Measurements from ENCODE around the gene CDT1. TPM values are rescaled to one million over a fixed set of nuclear protein-coding genes. Genes with fewer than 3 reads are reported as not detected.

CDT1 gene
- total RNA-seq, 1 experiment from 2014 or later = 36.6 TPM

- DNase-seq (ENCODE audit: low spot score) = no peak
- in situ Hi-C loops (cut with HindIII; ENCODE audit: low sequenced_read_pairs) = no loop called here
These were observed 21.6 kb downstream of the CDT1 start for GRCh38 chr16:88825146-88825545.

- DNase-seq (ENCODE audit: low spot score) = no peak
- in situ Hi-C loops (cut with HindIII; ENCODE audit: low sequenced_read_pairs) = no loop called here
These were observed 22.7 kb downstream of the CDT1 start for GRCh38 chr16:88826070-88826840.

- in situ Hi-C loops (cut with HindIII; ENCODE audit: low sequenced_read_pairs) = no loop called here
These were observed 24.1 kb downstream of the CDT1 start for GRCh38 chr16:88827727-88828126.

GRCh38 chr16:88828711-88829110 is 25.1 kb downstream of the CDT1 start:
- no peak for DNase-seq (ENCODE audit: low spot score)
- in situ Hi-C loops (cut with HindIII; ENCODE audit: low sequenced_read_pairs) = no loop called here

More at GRCh38 chr16:88827727-88828126, 24.1 kb downstream of the CDT1 start:
- no peak for DNase-seq (ENCODE audit: low spot score)

- in situ Hi-C loops (cut with HindIII; ENCODE audit: low sequenced_read_pairs) = no loop called here
- DNase-seq (ENCODE audit: low spot score) = no peak
These were observed 26.7 kb downstream of the CDT1 start for GRCh38 chr16:88830258-88830657.

- DNase-seq (ENCODE audit: low spot score) = no peak
- in situ Hi-C loops (cut with HindIII; ENCODE audit: low sequenced_read_pairs) = no loop called here
These were observed 27.2 kb downstream of the CDT1 start for GRCh38 chr16:88830783-88831182.

- no peak for DNase-seq (ENCODE audit: low spot score)
- in situ Hi-C loops (cut with HindIII; ENCODE audit: low sequenced_read_pairs) = no loop called here
These were observed 28.2 kb downstream of the CDT1 start for GRCh38 chr16:88831838-88832237.

GRCh38 chr16:88833086-88833485 is 29.5 kb downstream of the CDT1 start:
- DNase-seq (ENCODE audit: low spot score) = no peak
- in situ Hi-C loops (cut with HindIII; ENCODE audit: low sequenced_read_pairs) = no loop called here

GRCh38 chr16:88834670-88835069 is 31.1 kb downstream of the CDT1 start:
- in situ Hi-C loops (cut with HindIII; ENCODE audit: low sequenced_read_pairs) = no loop called here

GRCh38 chr16:88835383-88835782 is 31.8 kb downstream of the CDT1 start:
- in situ Hi-C loops (cut with HindIII; ENCODE audit: low sequenced_read_pairs) = no loop called here
- no peak for DNase-seq (ENCODE audit: low spot score)

More at GRCh38 chr16:88834670-88835069, 31.1 kb downstream of the CDT1 start:
- no peak for DNase-seq (ENCODE audit: low spot score)

GRCh38 chr16:88835818-88836217 is 32.2 kb downstream of the CDT1 start:
- no peak for DNase-seq (ENCODE audit: low spot score)
- in situ Hi-C loops (cut with HindIII; ENCODE audit: low sequenced_read_pairs) = no loop called here

GRCh38 chr16:88836791-88837190 is 33.2 kb downstream of the CDT1 start:
- in situ Hi-C loops (cut with HindIII; ENCODE audit: low sequenced_read_pairs) = no loop called here
- DNase-seq (ENCODE audit: low spot score) = no peak

GRCh38 chr16:88837806-88838205 is 34.2 kb downstream of the CDT1 start:
- no peak for DNase-seq (ENCODE audit: low spot score)
- in situ Hi-C loops (cut with HindIII; ENCODE audit: low sequenced_read_pairs) = no loop called here

- in situ Hi-C loops (cut with HindIII; ENCODE audit: low sequenced_read_pairs) = no loop called here
- DNase-seq (ENCODE audit: low spot score) = no peak
These were observed 35.0 kb downstream of the CDT1 start for GRCh38 chr16:88838566-88838965.

- in situ Hi-C loops (cut with HindIII; ENCODE audit: low sequenced_read_pairs) = no loop called here
- DNase-seq (ENCODE audit: low spot score) = no peak
These were observed 35.5 kb downstream of the CDT1 start for GRCh38 chr16:88839026-88839529.

- in situ Hi-C loops (cut with HindIII; ENCODE audit: low sequenced_read_pairs) = no loop called here
These were observed 36.4 kb downstream of the CDT1 start for GRCh38 chr16:88839745-88840599.

GRCh38 chr16:88840600-88841215 is 37.1 kb downstream of the CDT1 start:
- no peak for DNase-seq (ENCODE audit: low spot score)
- in situ Hi-C loops (cut with HindIII; ENCODE audit: low sequenced_read_pairs) = no loop called here

More at GRCh38 chr16:88839745-88840599, 36.4 kb downstream of the CDT1 start:
- DNase-seq (ENCODE audit: low spot score) = no peak

- in situ Hi-C loops (cut with HindIII; ENCODE audit: low sequenced_read_pairs) = no loop called here
- DNase-seq (ENCODE audit: low spot score) = no peak
These were observed 38.1 kb downstream of the CDT1 start for GRCh38 chr16:88841521-88842307.

- DNase-seq (ENCODE audit: low spot score) = no peak
- in situ Hi-C loops (cut with HindIII; ENCODE audit: low sequenced_read_pairs) = no loop called here
These were observed 38.7 kb downstream of the CDT1 start for GRCh38 chr16:88842308-88842756.

Data from G401 (cell line).